ENCODE measurements around the gene CAMK1D.

- TF ChIP-seq CTCF (IDR thresholded peaks at IDR 0.05; ENCODE audit: extremely low read depth in 1 of 2, insufficient read depth in 1 of 2, low read depth in 1 of 2, low read length in 2 of 2): no peak
- no peak for TF ChIP-seq POLR2A (IDR thresholded peaks at IDR 0.05; ENCODE audit: low read depth, low read length)
- no peak for TF ChIP-seq EZH2 (IDR thresholded peaks at IDR 0.05; ENCODE audit: borderline replicate concordance, low read depth, low read length, severe bottlenecking)
- TF ChIP-seq POLR2AphosphoS5 (IDR thresholded peaks at IDR 0.05; ENCODE audit: insufficient read depth, low read depth, low read length): no peak
- TF ChIP-seq FOS (IDR thresholded peaks at IDR 0.05; ENCODE audit: borderline replicate concordance, insufficient read depth, low read length): no peak
Observed at GRCh38 chr10:12834116-12834665, 484.8 kb downstream of the CAMK1D start.

Measured in endothelial cell of umbilical vein (primary cell).